Measurements from ENCODE around the gene TAS2R60.
"Not testable (repeated sequence)": the region's sequence is repeated elsewhere in the genome, so short reads cannot be mapped to it uniquely, and the experiment has no call there.

TAS2R60 gene

DNA sequence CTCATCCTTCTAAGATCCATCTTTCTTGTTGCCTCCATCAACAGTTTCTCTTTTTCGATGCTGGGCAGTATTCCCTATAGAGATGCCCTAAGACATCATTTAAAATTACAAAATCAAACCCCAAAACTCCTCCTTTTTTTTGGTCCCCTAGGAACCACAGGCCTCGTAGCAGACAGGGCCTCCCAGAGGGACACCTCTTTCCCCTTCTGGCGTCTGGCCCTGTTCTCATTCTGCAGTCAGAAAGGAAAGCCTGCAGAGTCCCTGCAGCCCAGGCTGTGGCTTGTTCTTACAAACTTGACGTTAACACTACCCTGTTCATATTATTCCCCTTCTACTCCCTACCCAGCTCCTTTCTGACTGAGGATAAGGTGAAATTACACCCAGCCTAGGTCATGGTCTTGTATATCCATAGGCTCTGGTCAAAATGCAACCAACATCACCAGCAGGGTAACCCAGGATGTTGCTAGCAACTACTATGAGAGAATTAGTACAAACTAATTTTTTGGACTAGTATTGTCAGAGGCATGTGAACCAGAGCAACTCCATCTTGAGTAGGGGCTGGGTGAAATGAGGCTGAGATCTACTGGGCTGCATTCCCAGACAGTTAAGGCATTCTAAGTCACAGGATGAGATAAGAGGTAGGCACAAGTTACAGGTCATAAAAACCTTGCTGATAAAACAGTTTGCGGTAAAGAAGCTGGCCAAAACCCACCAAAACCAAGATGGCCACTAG, 31.1 kb upstream of the TAS2R60 start:
- DNase-seq: no peak

DNA sequence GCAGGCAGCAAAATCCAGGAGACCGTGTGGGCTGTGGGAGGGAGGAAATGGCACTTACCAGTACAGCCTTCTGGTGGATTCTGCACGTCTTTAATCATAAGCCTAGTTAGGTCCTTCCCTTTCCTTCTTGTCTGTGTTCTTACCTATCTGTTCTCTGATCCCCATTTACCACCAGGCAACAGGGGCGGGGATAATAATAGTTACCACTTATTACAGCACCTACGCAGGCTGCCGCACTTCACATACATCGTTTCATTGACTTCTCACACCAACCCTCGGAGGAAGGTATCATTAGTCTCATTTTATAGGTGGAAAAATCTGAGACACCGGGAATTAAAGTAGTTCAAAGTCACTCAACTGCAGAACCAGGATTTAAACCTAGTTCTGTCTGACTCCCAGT, 30.1 kb upstream of the TAS2R60 start:
- DNase-seq: no peak

DNA sequence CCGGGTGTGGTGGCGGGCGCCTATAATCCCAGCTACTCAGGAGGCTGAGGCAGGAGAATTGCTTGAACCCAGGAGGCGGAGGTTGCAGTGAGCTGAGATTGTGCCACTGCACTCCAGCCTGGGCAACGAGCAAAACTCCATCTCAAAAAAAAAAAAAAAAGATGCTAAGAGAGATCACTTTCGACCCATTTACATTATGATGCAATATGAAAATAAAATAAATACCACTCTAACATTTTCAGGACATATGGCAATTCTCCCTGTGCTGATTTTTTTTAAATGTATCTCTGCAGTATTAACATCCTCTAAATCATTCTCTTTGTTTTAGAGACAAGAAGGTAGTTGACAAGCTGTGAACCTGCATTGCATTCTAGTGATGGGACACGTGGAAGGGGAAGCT, 28.0 kb upstream of the TAS2R60 start:
- DNase-seq: not testable (repeated sequence)

DNA sequence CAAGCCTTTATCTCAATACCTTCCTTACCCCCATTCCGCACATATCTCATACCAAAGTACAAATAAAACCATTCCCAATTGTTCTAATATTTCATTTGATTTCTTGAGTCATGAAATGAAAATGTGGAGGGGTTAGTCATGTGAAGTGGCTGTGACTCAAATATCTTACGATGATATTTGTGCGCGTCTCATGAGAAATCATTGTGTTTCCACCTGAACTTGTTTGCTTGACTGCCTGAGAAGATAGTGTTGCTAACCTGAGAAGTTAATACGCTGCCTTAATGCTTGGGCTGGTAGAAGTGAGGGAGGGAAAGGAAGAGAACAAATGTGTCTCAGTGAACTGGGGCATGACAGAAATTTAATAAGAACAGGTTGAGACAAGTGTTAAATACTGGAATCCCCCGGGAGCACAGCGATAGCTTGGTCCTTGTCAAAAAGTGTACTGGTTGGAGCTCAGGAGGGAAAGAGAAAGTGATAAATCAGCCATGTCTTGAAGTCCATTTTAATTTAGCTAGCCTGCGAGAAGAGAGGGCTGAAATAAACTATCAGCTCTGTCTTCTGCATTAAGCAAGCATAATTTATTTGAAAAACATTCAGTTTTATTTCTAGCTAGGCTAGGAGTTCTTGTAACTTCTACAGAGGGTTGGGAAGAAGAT, 27.4 kb upstream of the TAS2R60 start:
- DNase-seq: no peak

DNA sequence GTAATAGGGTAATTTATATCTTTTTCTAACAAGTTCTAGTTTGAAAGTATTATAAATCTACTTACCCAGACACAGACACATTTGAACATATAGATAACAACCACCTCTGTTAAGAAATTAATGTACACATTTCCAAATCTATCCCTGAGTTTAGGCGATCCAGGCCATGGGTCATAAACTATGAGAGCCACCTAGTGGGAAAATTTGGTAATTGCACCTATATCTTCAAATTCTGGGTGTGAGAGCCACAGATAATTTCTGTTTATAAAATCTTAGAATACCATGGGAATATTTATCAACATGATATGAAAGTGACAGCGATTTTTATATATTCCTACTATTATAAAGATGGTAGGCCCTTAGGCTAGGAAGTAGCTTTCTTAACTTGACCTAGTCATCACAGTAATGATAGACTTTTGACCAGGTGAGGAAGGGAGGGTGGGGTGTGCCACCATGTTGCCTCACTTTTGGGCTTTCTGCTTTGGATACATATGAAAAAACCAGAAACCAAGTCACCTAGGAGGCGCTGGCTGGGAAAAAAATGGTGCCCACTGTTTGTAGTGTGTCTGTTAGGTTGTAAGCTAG, 26.6 kb upstream of the TAS2R60 start:
- no peak for DNase-seq

DNA sequence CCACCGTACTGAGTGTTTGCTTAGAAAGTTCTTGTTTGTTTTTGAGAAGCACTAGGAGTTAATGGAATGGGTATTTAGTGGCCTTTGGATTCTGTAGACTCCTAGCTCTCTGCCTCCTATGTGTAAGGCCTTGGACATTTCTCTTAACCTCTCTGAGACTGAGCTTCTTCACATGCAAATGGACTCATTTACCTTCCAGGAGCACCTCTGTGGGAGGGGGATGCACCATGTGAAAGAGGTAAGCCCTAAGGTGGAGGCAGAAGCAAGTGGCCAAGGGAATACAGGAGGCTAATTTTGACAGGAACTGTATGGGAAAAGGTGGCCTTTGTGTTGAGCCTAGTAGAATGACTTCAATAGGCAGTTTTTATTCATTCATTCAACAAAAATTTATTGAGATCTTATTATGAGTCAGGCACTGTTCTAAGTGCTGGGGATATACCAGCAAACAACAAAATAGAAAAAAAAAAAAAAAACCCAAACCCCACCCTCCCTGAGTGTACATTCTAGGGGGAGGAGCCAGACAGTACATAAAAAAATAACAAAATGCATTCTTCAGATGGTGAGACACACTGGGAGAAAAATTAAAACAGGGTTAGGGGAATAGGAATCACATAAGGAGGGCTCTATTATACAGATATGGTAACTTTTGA, 25.4 kb upstream of the TAS2R60 start:
- DNase-seq: no peak

DNA sequence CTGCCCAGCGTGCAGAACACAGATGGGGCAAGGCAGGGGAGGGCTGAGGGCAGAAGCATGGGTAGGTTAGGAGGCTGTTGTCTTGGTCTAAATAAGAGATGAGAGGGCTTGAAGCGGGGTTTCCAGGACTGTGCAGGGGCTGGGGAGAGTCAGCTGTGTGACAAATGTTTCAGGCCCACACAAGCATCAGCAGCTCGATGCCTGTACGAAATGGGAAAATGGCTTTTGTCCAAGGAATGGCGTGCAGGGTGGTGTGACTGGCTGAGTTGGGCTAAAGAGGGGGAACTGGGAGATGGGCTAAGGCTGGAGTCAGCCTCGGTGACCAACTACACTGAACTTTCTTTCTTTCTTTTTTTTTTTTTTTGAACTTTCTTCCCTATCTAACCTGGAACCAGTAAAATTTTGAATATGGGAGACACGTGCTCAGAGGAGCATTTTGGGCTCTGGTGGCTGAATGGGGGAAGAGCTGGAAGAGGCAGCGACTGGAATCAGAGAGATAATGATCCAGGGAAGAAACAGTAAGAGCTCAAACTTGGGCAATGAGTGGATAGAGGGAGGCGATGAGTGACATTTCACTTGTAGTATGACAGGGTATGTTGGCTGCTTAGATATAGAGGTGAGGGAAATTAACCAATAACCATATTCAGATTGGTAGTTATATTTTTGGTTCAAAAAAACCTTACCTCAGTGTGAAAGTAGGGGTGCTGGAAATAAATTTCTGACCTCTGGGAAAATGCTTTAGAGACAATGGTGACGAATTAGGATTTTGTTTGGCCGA, 24.4 kb upstream of the TAS2R60 start:
- no peak for DNase-seq

DNA sequence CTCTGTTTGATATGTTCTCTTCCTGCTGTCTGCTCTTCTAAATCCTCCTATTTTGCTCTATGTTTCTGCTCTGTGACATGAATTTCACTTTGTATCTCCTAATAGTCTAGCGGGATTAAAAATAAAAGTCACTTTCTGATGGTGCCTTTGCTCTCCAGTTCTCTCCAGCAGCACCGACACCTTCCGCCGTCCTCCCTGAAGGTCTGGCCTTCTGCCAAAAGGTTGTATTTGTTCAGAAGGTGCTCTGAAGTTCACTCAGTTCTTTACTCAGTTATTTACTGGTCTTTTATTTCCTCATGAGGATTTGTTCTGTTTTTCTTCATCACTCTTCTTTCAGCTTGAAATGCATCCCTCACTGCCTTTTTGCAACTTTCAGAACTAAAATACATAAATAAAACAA, 23.4 kb upstream of the TAS2R60 start:
- DNase-seq: no peak

DNA sequence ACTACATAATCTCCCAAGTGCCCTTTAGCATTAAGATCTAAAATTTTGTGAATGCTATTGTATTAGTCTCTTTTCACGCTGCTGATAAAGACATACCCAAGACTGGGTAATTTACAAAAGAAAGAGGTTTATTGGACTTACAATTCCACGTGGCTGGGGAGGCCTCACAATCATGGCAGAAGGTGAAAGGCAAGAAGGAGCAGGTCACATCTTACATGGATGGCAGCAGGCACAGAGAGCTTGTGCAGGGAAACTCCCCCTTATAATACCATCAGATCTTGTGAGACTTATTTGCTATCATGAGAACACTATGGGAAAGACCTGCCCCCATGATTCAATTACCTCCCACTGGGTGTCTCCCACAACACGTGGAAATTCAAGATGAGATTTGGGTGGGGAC, 22.6 kb upstream of the TAS2R60 start:
- DNase-seq: not testable (repeated sequence)

DNA sequence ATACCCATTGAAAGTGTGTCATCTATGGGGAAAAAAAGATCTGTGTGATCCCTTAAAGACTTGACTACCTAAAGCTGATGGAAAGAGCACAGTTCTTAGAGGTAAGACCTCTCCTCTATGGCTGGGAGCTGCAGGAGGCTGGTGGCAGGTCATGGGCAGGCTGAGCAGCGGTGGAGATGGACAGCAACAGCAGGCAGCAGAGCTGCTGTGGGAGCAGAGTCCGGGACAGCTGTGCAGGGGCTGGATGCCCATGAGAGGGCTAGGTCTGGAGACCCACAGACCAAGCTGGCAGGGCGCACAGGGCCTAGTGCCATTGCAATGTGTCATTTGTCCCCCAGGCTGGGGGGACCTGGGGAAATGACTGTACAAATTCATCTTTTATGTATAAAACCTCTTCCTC, 21.2 kb upstream of the TAS2R60 start:
- DNase-seq: no peak

DNA sequence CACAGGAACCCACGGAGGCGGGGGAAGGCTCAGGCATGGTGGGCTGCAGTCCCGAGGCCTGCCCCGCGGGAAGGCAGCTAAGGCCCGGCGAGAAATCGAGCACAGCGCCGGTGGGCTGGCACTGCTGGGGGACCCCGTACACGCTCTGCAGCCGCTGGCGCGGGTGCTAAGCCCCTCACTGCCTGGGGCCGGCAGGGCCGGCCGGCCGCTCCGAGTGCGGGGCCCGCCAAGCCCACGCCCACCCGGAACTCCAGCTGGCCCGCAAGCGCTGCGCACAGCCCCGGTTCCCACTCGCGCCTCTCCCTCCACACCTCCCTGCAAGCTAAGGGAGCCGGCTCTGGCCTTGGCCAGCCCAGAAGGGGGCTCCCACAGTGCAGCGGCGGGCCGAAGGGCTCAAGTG, 18.8 kb upstream of the TAS2R60 start:
- not testable (repeated sequence) for DNase-seq

DNA sequence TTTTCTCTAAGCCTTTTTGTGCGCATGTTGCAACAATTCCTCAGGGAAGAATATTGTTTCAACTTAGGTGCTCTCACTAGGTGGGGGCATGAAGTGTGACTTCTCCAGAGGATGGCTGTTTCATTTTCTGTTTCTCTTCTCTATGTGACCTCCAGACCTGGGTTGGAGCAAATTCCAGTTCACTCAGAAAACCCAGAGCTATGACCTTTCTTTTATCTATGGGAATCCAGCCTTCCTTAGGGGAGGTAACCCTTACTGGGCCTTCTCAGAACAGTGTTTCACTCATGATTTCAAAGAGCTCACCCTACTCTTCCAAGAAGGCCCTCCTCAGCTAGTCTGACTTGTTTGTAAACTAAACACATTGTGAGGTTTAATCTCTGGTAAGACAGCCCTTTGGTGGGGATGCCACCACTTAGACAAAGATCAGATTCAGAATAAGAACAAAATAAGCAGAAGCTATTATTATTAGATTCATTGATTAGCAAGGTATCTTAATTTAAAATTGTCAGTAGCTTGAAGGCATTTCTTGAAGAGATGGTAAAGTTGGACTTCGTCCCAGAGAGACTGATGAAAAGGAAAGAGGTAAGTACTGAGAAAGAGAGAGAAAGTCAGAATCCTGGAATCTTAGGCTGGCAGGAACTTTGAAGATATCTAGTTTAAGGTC, 16.6 kb upstream of the TAS2R60 start:
- no peak for DNase-seq

DNA sequence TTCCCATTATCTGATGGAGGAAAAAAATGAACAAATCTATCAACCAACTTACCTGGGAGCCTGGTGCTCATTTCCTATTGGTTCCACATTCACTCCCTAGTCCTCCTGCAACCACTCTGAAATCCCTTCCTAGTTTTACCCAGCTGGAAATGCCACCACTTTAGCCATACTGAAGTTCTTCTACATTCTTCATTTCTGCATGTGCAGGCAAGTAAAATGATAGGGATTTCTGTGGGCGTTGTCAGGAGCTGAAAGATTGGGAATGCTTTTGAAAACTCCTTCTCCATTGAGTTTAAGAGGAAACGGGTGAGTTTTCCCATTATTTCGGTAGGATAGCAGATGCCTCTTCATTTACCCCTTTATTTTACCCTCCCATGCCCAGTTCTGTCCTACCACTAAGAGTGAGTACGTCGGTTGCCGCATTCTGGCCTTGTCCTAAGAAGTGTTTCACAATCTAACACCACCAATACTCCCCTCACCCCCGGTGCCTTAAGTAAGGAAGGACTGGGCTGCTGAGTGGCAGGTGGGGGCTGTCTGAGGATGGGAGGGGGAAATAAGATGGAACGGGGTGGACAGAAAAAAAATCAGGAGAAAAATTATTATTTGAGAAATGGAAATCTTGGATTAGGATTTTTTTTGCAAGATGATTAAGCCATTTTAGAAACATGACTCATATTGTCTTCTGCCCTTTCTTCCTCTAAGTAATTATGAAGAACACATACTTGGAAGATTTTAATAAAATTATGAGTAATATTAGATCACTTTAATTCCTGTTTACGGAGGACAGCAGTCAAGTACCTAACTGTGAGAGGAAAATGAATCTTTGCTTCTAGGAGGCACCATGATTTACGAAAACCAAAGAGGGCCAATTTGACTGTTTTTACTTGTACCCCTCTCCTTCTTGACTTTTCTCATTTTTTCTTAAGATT, 13.2 kb upstream of the TAS2R60 start:
- DNase-seq: no peak

DNA sequence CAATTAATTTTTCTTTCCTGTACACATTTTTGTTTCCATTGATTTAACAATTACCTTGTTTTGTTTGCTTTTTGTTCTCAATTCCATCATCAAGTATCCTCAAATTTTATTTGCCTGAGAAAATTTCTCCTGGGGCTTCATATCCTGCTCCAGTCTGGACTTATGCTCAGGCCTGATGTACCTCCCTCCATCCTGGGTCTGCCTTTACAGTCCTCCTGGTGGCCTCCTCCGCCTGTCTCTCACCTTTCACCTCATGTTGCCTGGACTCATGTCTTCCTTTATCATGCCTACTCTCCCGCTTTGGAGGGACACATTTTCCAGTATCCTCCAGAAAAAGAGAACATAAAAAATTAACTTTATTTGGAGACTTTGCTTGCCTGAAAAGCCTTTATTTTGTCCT, 12.1 kb upstream of the TAS2R60 start:
- DNase-seq: no peak

DNA sequence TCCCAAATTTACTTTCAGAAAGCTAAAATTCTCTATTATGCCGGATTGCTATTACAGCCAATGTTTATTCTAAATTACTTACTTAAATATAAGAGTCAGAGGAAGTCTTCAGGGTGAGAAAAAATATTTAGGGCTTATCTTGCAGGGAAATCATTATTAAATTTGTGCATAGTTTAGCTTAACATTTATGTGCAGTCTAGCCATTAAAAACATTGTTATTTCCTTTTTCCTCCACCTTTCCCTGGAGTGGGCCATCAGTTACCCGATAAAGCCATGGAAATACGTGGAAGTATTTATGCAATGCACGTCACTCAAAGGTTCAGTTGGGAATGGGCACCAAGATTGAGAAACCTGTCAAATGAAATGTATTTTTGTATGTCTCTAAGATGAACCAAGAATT, 9.5 kb upstream of the TAS2R60 start:
- DNase-seq: no peak

DNA sequence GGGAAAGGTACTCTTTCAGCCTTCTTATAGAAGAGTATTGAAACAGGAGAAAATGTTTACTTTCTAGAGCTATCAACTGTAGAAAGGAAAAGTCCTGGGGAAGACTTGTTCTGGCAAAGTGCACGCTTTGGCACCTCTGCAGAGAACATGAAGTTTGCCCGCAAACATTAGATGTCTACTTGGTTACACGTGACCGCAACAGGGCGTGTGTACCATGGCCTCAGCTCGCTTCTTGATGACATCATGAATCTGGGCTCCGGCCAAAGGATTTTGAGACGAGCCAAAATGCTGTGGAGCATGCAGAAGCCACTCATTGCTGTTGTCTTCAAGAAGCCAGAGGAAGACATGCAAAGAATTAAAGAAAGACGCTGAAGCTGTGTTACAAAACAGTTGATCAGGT, 8.6 kb upstream of the TAS2R60 start:
- DNase-seq: no peak

DNA sequence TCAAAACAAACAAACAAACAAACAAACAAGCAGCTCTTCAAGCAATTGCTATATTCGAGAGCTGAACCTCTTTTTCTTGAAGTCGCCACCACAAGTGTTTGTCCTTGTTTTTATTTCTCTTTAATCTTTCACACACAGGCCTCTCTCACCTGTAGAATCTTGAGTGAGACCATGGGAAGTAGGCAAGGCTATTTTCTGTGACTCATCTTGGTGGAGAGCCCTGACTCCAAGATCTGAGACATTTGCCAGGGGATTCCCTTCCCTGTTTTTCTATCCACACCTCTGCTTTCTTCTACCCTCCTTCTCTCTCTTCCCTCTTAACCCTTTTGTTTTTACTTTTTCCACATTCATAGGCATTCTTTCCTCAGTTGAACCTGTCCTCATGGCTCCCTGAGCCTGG, 8.0 kb upstream of the TAS2R60 start:
- no peak for DNase-seq

DNA sequence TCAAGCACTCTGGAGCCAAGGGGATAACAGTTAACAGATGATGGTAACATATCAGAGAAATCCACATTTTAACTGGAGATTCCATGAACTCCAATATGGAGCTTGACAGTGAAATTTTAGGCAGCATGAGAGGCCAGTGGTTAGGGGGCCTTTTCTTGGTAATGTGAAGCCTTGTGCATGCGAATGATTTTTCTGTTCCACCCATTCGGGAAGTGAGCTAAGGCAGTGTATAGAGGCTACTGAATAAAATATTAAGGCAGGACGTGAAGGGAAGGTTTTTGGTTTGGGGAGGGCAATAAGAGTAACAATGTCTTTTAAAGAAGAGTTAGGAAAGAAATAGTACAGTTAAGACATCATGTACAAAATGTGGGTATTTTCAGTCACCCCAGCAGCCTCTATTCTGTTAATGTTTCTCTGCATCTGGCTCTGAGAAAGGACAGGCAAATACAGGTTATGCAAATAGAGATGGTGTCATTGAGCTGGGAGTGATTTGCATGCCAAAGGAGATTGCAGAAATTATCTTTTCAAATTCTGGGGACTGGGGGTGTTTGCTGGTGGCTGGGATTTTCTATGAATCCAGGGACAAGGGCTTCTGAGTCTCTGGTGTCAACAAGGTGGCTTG, 6.8 kb upstream of the TAS2R60 start:
- DNase-seq: no peak

DNA sequence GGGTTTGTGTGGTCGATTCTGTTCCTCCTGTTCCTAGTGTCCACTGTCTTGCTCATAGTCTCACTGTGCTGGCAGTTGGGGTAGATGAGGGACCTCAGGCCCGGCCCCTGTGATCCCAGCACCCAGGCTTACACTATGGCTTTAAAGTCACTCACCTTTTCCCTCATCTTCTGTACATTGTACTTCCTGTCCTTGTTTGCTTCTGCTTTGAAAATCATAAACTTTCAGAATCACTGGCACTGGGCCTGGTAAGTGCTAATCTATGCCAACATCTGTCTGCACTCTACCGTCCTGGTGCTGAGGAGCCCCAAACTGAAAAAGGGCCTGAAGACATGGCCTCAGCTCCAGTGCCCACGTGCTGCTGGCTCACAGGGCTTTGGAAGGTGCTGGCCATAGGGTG, 5.7 kb upstream of the TAS2R60 start:
- DNase-seq: no peak

DNA sequence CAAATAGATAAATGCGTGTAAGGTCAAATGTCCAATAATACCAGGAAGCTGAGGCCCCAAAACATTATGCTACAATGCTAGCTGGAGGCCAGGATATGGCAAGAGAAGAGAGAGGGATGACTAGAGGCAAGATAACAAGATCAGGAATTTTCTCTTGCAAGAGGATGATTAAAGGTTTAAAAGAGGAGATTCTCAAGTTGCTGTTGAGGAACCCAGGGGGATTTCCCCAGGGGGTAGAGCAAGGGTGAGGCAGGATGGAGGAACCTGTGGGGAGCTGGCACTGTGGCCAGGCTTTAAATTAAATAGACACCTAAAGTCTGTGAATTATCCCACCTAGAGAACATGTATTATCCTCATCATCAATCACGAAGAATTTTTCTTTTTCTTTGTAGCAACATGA, 3.4 kb upstream of the TAS2R60 start:
- no peak for DNase-seq
